HL-60 (cell line): Measurements from ENCODE around the gene UQCRQ.

Experiments used
- CTCF ChIP-seq: IDR thresholded peaks from one replicate; pipeline ENCODE4 v1.5.1; 2011; ENCODE audit warnings: low read length, control low read depth, inconsistent platforms; ENCODE audit not compliant: insufficient read depth
- REST ChIP-seq: IDR thresholded peaks from 2 replicates; pipeline ENCODE4 v1.6.1; 2012; ENCODE audit warnings: low read depth; ENCODE audit not compliant: insufficient replicate concordance

- TF ChIP-seq CTCF = no peak
- TF ChIP-seq REST = no peak
These were observed 27.7 kb upstream of the UQCRQ start for GRCh38 chr5:132838516-132839282.
